SK-N-SH treated with all-trans-retinoic acid at 6 μM for 48 hours (cell line): ENCODE results near the gene AMPD3.

Source experiments
- ATAC-seq: fragments of 200-7000 bp; cut with Tn5 transposase; 3 replicates; pipeline ENCODE4 v1.9.1; 2020; ENCODE audit warnings: mild to moderate bottlenecking, moderate library complexity
- ARNTL ChIP-seq: fragments of 450-650 bp; formaldehyde crosslinking; IDR thresholded peaks from 2 replicates; pipeline ENCODE4 v1.5.0; 2020; ENCODE audit warnings: low read depth, mild to moderate bottlenecking, moderate library complexity, borderline replicate concordance
- CSDC2 ChIP-seq: fragments of 250-450 bp; sonication (Bioruptor Pico); IDR thresholded peaks from 2 replicates; pipeline ENCODE4 v1.5.0; 2020; ENCODE audit warnings: mild to moderate bottlenecking, moderate library complexity
- ESRRG ChIP-seq: fragments of 250-450 bp; sonication (Bioruptor Pico); IDR thresholded peaks from 2 replicates; pipeline ENCODE4 v1.6.1; 2021; ENCODE audit warnings: mild to moderate bottlenecking
- OSR1 ChIP-seq: fragments of 250-450 bp; sonication (Bioruptor Pico); IDR thresholded peaks from 2 replicates; pipeline ENCODE4 v1.8.0; 2022; ENCODE audit warnings: moderate library complexity, mild to moderate bottlenecking, inconsistent platforms
- PPARA ChIP-seq: fragments of 250-450 bp; sonication (Bioruptor Pico); IDR thresholded peaks from 2 replicates; pipeline ENCODE4 v1.5.0; 2020; ENCODE audit warnings: mild to moderate bottlenecking, borderline replicate concordance
- RARB ChIP-seq: fragments of 250-450 bp; sonication (Bioruptor Pico); IDR thresholded peaks from 2 replicates; pipeline ENCODE4 v1.8.0; 2021; ENCODE audit warnings: mild to moderate bottlenecking, moderate library complexity
- SNAI2 ChIP-seq: fragments of 250-450 bp; sonication (Bioruptor Pico); IDR thresholded peaks from 2 replicates; pipeline ENCODE4 v1.5.0; 2020; ENCODE audit warnings: mild to moderate bottlenecking, moderate library complexity
- TCF4 ChIP-seq: fragments of 250-450 bp; sonication (Bioruptor Pico); IDR thresholded peaks from 2 replicates; pipeline ENCODE4 v1.8.0; 2021; ENCODE audit warnings: mild to moderate bottlenecking, moderate library complexity, borderline replicate concordance
- TOX ChIP-seq: fragments of 250-450 bp; sonication (Bioruptor Pico); IDR thresholded peaks from 2 replicates; pipeline ENCODE4 v1.8.0; 2021; ENCODE audit warnings: mild to moderate bottlenecking, moderate library complexity, borderline replicate concordance
- ZC3H10 ChIP-seq: fragments of 250-450 bp; sonication (Bioruptor Pico); IDR thresholded peaks from 2 replicates; pipeline ENCODE4 v1.5.1; 2021; ENCODE audit warnings: mild to moderate bottlenecking, moderate library complexity
- ZFP3 ChIP-seq: fragments of 250-450 bp; sonication (Bioruptor Pico); IDR thresholded peaks from 2 replicates; pipeline ENCODE4 v1.5.0; 2020; ENCODE audit warnings: mild to moderate bottlenecking, moderate library complexity
- ZFP30 ChIP-seq: fragments of 450-650 bp; formaldehyde crosslinking; IDR thresholded peaks from 2 replicates; pipeline ENCODE4 v1.5.0; 2022; ENCODE audit warnings: mild to moderate bottlenecking, moderate library complexity
- ZNF565 ChIP-seq: fragments of 450-650 bp; formaldehyde crosslinking; conservative IDR thresholded peaks from 2 replicates; pipeline ENCODE4 v1.5.0; 2020; ENCODE audit warnings: low read depth, mild to moderate bottlenecking, moderate library complexity
- ZNF70 ChIP-seq: fragments of 450-650 bp; formaldehyde crosslinking; IDR thresholded peaks from 2 replicates; pipeline ENCODE4 v1.5.0; 2020; ENCODE audit warnings: mild to moderate bottlenecking, moderate library complexity
- ZNF8 ChIP-seq: fragments of 450-650 bp; formaldehyde crosslinking; IDR thresholded peaks from 2 replicates; pipeline ENCODE4 v1.5.0; 2020; ENCODE audit warnings: mild to moderate bottlenecking, moderate library complexity
- TF ChIP-seq, protein P1 (sequence below): fragments of 250-450 bp; sonication (Bioruptor Pico); IDR thresholded peaks from 2 replicates; pipeline ENCODE4 v1.5.0; 2020; ENCODE audit warnings: mild to moderate bottlenecking, moderate library complexity
- TF ChIP-seq, protein P2 (sequence below): fragments of 250-450 bp; sonication (Bioruptor Pico); IDR thresholded peaks from 2 replicates; pipeline ENCODE4 v1.5.1; 2020; ENCODE audit warnings: low read depth, mild to moderate bottlenecking, moderate library complexity
- TF ChIP-seq, protein P3 (sequence below): fragments of 250-450 bp; sonication (Bioruptor Pico); IDR thresholded peaks from 2 replicates; pipeline ENCODE4 v1.5.1; 2021; ENCODE audit warnings: mild to moderate bottlenecking, moderate library complexity
- TF ChIP-seq, protein P4 (sequence below): fragments of 250-450 bp; sonication (Bioruptor Pico); IDR thresholded peaks from 2 replicates; pipeline ENCODE4 v1.8.0; 2021; ENCODE audit warnings: low read depth, mild to moderate bottlenecking, moderate library complexity, borderline replicate concordance
- TF ChIP-seq, protein P5 (sequence below): fragments of 250-450 bp; sonication (Bioruptor Pico); IDR thresholded peaks from 2 replicates; pipeline ENCODE4 v1.8.0; 2020; ENCODE audit warnings: mild to moderate bottlenecking, moderate library complexity, borderline replicate concordance

AMPD3 gene

DNA sequence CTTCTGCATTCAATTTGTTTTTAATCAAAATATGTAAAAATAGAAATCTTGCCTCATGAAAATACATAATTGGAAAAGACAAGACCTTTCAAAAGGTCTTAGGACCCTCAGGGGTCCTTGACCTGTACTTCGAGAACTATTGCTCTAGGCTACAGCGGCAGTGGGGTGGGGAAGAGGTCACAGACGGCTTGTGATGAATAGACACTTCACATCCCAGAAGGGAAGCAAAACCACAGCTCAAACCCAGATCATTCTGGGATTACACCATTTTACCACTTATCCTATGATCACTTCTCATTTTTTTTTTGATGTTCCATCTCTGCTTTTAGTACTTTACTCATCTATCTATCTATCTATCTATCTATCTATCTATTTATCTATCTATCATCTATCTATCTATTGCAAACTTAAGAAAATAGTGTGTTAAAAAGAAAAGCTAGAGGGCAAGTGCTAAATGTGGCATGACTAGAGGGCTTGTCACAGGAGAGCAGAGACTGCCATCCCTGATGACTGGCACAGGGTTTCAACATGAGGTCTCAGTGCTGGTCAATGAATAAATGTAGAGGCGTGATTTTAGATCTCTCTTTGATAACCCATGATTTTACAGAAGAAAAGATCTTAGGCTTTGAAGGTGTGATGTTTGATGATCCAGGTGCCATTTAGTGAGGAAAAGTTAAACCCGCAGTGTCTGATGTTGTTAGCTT is 48.9 kb downstream of the AMPD3 start:
- ATAC-seq, result no peak
- TF ChIP-seq, protein P1, sequence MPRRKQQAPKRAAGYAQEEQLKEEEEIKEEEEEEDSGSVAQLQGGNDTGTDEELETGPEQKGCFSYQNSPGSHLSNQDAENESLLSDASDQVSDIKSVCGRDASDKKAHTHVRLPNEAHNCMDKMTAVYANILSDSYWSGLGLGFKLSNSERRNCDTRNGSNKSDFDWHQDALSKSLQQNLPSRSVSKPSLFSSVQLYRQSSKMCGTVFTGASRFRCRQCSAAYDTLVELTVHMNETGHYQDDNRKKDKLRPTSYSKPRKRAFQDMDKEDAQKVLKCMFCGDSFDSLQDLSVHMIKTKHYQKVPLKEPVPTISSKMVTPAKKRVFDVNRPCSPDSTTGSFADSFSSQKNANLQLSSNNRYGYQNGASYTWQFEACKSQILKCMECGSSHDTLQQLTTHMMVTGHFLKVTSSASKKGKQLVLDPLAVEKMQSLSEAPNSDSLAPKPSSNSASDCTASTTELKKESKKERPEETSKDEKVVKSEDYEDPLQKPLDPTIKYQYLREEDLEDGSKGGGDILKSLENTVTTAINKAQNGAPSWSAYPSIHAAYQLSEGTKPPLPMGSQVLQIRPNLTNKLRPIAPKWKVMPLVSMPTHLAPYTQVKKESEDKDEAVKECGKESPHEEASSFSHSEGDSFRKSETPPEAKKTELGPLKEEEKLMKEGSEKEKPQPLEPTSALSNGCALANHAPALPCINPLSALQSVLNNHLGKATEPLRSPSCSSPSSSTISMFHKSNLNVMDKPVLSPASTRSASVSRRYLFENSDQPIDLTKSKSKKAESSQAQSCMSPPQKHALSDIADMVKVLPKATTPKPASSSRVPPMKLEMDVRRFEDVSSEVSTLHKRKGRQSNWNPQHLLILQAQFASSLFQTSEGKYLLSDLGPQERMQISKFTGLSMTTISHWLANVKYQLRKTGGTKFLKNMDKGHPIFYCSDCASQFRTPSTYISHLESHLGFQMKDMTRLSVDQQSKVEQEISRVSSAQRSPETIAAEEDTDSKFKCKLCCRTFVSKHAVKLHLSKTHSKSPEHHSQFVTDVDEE, result no peak
- no peak for TF ChIP-seq ARNTL (CRISPR knock-in tag)
- no peak for TF ChIP-seq ZFP30 (CRISPR knock-in tag)
- TF ChIP-seq, protein P2, sequence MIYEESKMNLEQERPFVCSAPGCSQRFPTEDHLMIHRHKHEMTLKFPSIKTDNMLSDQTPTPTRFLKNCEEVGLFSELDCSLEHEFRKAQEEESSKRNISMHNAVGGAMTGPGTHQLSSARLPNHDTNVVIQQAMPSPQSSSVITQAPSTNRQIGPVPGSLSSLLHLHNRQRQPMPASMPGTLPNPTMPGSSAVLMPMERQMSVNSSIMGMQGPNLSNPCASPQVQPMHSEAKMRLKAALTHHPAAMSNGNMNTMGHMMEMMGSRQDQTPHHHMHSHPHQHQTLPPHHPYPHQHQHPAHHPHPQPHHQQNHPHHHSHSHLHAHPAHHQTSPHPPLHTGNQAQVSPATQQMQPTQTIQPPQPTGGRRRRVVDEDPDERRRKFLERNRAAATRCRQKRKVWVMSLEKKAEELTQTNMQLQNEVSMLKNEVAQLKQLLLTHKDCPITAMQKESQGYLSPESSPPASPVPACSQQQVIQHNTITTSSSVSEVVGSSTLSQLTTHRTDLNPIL, result no peak
- TF ChIP-seq PPARA (CRISPR knock-in tag), result no peak
- no peak for TF ChIP-seq ZC3H10 (CRISPR knock-in tag)

DNA sequence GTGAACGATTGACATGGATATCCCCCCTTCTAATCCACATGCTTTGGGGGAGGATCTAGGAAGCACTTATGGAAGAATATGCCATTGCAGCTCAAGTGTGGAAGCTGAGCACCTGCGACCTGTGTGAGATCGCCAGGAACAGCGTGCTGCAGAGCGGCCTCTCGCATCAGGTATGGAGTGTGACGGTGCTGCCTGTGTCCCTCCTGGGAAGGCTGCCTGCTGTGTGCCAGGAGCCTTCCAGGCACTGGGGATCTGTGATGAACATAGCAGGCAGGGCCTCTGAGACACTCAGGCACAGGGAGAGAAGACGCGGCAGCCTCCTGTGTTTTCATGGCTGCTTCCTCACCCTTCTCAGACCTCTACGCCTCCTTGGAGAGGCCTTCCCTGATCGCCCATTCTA is 49.4 kb downstream of the AMPD3 start:
- TF ChIP-seq OSR1 (no peak), ZNF70 (no peak), ZNF565 (CRISPR knock-in tag) (no peak)
- TF ChIP-seq, protein P3, sequence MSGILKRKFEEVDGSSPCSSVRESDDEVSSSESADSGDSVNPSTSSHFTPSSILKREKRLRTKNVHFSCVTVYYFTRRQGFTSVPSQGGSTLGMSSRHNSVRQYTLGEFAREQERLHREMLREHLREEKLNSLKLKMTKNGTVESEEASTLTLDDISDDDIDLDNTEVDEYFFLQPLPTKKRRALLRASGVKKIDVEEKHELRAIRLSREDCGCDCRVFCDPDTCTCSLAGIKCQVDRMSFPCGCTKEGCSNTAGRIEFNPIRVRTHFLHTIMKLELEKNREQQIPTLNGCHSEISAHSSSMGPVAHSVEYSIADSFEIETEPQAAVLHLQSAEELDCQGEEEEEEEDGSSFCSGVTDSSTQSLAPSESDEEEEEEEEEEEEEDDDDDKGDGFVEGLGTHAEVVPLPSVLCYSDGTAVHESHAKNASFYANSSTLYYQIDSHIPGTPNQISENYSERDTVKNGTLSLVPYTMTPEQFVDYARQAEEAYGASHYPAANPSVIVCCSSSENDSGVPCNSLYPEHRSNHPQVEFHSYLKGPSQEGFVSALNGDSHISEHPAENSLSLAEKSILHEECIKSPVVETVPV (CRISPR knock-in tag), result no peak
- TF ChIP-seq, protein P4, sequence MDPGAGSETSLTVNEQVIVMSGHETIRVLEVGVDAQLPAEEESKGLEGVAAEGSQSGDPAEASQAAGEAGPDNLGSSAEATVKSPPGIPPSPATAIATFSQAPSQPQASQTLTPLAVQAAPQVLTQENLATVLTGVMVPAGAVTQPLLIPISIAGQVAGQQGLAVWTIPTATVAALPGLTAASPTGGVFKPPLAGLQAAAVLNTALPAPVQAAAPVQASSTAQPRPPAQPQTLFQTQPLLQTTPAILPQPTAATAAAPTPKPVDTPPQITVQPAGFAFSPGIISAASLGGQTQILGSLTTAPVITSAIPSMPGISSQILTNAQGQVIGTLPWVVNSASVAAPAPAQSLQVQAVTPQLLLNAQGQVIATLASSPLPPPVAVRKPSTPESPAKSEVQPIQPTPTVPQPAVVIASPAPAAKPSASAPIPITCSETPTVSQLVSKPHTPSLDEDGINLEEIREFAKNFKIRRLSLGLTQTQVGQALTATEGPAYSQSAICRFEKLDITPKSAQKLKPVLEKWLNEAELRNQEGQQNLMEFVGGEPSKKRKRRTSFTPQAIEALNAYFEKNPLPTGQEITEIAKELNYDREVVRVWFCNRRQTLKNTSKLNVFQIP, result no peak
- TF ChIP-seq, protein P5, sequence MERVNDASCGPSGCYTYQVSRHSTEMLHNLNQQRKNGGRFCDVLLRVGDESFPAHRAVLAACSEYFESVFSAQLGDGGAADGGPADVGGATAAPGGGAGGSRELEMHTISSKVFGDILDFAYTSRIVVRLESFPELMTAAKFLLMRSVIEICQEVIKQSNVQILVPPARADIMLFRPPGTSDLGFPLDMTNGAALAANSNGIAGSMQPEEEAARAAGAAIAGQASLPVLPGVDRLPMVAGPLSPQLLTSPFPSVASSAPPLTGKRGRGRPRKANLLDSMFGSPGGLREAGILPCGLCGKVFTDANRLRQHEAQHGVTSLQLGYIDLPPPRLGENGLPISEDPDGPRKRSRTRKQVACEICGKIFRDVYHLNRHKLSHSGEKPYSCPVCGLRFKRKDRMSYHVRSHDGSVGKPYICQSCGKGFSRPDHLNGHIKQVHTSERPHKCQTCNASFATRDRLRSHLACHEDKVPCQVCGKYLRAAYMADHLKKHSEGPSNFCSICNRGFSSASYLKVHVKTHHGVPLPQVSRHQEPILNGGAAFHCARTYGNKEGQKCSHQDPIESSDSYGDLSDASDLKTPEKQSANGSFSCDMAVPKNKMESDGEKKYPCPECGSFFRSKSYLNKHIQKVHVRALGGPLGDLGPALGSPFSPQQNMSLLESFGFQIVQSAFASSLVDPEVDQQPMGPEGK, result no peak
- ATAC-seq, result no peak

DNA sequence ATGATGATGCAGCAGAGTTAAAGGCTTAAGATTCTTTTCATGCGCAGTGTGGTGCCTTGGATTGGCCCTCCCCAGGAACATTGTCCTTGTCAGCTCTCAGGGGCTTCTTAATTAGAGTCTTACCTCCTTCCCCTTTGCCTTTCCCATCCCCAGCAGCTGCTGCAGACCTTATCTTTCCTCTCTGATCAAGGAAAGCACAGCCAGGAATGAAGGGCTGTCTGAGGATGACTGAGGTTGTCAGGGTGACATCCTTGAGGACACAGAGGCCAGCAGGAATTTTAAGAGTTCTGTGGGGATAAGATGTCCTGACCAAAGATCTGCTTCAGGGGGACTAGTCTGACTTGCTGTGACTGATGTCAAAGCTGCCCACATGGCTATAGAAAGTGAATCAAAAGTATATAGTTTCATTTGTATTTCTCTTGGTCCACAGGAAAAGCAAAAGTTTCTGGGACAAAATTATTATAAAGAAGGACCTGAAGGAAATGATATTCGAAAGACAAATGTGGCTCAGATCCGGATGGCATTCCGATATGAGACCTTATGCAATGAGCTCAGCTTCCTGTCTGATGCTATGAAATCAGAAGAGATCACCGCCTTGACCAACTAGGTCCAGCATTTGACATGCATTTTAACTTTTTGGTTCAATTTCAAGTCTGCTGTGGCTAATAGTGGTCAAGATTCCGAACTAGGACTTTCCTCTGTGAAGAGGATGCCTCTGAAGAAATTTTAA is 50.4 kb downstream of the AMPD3 start:
- TF ChIP-seq ZC3H10 (CRISPR knock-in tag) (no peak), ZNF70 (no peak), TCF4 (CRISPR knock-in tag) (no peak), SNAI2 (CRISPR knock-in tag) (no peak), TOX (no peak), ZNF8 (CRISPR knock-in tag) (no peak), RARB (no peak), ZFP30 (CRISPR knock-in tag) (no peak), CSDC2 (CRISPR knock-in tag) (no peak), ZFP3 (CRISPR knock-in tag) (no peak), PPARA (CRISPR knock-in tag) (no peak), ESRRG (CRISPR knock-in tag) (no peak)
- TF ChIP-seq, protein P1, result no peak
- TF ChIP-seq, protein P3 (CRISPR knock-in tag), result no peak
- ATAC-seq, result no peak
